OCI-LY1 (cell line): ENCODE measurements around the gene FOXD3.

Experiments
- H2AFZ ChIP-seq: fragments of 200-600 bp; sonication (generic), shearing (Covaris generic); 2 replicates; pipeline ENCODE4 v1.6.0; 2014; ENCODE audit warnings: antibody characterized with exemption, mild to moderate bottlenecking, low read length
- H3F3A ChIP-seq: fragments of 200-600 bp; sonication (generic), shearing (Covaris generic); 2 replicates; pipeline ENCODE4 v1.6.0; 2014; ENCODE audit warnings: mild to moderate bottlenecking, antibody characterized with exemption, low read length, moderate library complexity; ENCODE audit not compliant: insufficient read depth
- H3K27ac ChIP-seq: fragments of 200-600 bp; sonication (generic); 2 replicates; pipeline ENCODE4 v1.5.1; 2014; ENCODE audit warnings: low read length, mixed run types, mild to moderate bottlenecking, low read depth; ENCODE audit not compliant: poor library complexity, severe bottlenecking
- H3K27me3 ChIP-seq: fragments of 200-600 bp; sonication (generic); 2 replicates; pipeline ENCODE4 v1.6.0; 2014; ENCODE audit warnings: antibody characterized with exemption, mild to moderate bottlenecking, low read length, moderate library complexity; ENCODE audit not compliant: insufficient read depth
- H3K36me3 ChIP-seq: fragments of 200-600 bp; sonication (generic); 2 replicates; pipeline ENCODE4 v1.6.1; 2014; ENCODE audit warnings: mild to moderate bottlenecking, antibody characterized with exemption, low read length, moderate library complexity, mixed read lengths; ENCODE audit not compliant: insufficient read depth
- H3K4me1 ChIP-seq: fragments of 200-600 bp; sonication (generic); 2 replicates; pipeline ENCODE4 v1.5.1; 2014; ENCODE audit warnings: mild to moderate bottlenecking, low read length, moderate library complexity; ENCODE audit not compliant: insufficient read depth, severe bottlenecking
- H3K4me2 ChIP-seq: fragments of 200-600 bp; sonication (generic), shearing (Covaris generic); 2 replicates; pipeline ENCODE4 v1.6.1; 2014; ENCODE audit warnings: low read length
- H3K4me3 ChIP-seq: fragments of 200-600 bp; sonication (generic); 2 replicates; pipeline ENCODE4 v1.5.1; 2014; ENCODE audit warnings: low read length, low read depth, mild to moderate bottlenecking, mixed read lengths; ENCODE audit not compliant: poor library complexity, severe bottlenecking
- H3K79me2 ChIP-seq: fragments of 200-600 bp; shearing (Covaris generic); 2 replicates; pipeline ENCODE4 v1.6.1; 2016; ENCODE audit warnings: mixed run types, low read length, mixed read lengths; ENCODE audit not compliant: insufficient read depth
- H3K9ac ChIP-seq: fragments of 200-600 bp; sonication (generic), shearing (Covaris generic); 2 replicates; pipeline ENCODE4 v1.6.1; 2014; ENCODE audit warnings: mild to moderate bottlenecking, low read length, mixed read lengths
- H3K9me2 ChIP-seq: fragments of 200-600 bp; sonication (generic), shearing (Covaris generic); 2 replicates; pipeline ENCODE4 v1.6.1; 2014; ENCODE audit warnings: low read depth, mild to moderate bottlenecking, low read length, mixed read lengths
- H3K9me3 ChIP-seq: fragments of 200-600 bp; shearing (Covaris generic); 2 replicates; pipeline ENCODE4 v1.6.1; 2014; ENCODE audit warnings: low read length, mixed read lengths
- H4K20me1 ChIP-seq: fragments of 200-600 bp; sonication (generic), shearing (Covaris generic); 2 replicates; pipeline ENCODE4 v1.6.0; 2016; ENCODE audit warnings: mild to moderate bottlenecking, low read length; ENCODE audit not compliant: insufficient read depth
- CTCF ChIP-seq: fragments of 200-600 bp; sonication (generic), shearing (Covaris generic); IDR thresholded peaks from 2 replicates; pipeline ENCODE4 v1.5.1; 2017; ENCODE audit warnings: mild to moderate bottlenecking, antibody characterized with exemption, low read length, moderate library complexity, mixed read lengths
- EZH2 ChIP-seq: fragments of 200-600 bp; sonication (generic), shearing (Covaris generic); IDR thresholded peaks from 2 replicates; pipeline ENCODE4 v1.8.0; 2017; ENCODE audit warnings: borderline replicate concordance, mixed run types, mild to moderate bottlenecking, antibody characterized with exemption, low read length, moderate library complexity, mixed read lengths

Gene FOXD3

DNA sequence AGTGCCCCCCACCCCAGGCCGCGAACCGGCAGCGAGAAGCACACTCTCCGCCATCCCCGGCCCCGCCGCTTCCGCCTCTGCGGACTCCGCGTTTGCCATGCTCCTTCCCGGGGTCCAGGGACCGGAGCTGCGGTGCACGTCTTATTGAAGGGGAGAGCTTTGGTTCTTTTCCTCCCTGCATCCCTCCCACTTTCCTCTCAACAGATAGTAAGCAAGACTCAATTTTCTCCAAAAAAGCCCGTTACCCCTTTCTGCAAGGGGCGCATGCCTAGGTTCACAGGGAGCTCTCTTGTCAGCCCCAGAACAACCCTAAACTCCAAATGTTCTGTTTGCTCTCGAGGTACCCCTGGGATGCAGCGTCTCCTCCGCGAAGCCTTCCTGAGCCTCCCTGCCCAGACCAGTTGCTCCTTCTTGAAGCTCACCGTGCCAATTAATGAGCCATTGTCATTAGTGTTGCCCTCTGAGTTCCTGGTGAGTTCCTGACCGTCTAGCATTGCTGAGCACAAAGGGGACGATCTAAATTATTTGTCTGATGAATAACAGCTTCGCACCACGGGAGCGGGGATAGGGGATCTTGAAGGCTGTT, 8.1 kb downstream of the FOXD3 start:
- TF ChIP-seq EZH2 (no peak), CTCF (no peak)
- H3K36me3 ChIP-seq: no peaks in the 10 kb centered on the region
- H3K9ac ChIP-seq: no peak overlapping the region
- no peak overlapping the region for H2AFZ ChIP-seq
- no peaks in the 10 kb centered on the region for H4K20me1 ChIP-seq
- H3K27ac ChIP-seq: no peak overlapping the region
- no peak overlapping the region for H3K4me2 ChIP-seq
- no peaks in the 10 kb centered on the region for H3F3A ChIP-seq
- no peak overlapping the region for H3K4me3 ChIP-seq
- no peaks in the 10 kb centered on the region for H3K9me2 ChIP-seq
- H3K9me3 ChIP-seq: no peaks in the 10 kb centered on the region
- peaks cover 17% of the 10 kb centered on the region for H3K4me1 ChIP-seq
- no peaks in the 10 kb centered on the region for H3K79me2 ChIP-seq
- no peaks in the 10 kb centered on the region for H3K27me3 ChIP-seq

- Histone ChIP-seq H3K4me1 (no peaks in the 10 kb centered on the region), H2AFZ (no peak overlapping the region), H3K9me3 (no peaks in the 10 kb centered on the region), H3K27me3 (no peaks in the 10 kb centered on the region), H3K4me2 (no peak overlapping the region), H3K9me2 (no peaks in the 10 kb centered on the region), H3K4me3 (no peak overlapping the region), H3K9ac (no peak overlapping the region), H3K36me3 (no peaks in the 10 kb centered on the region), H3K79me2 (no peaks in the 10 kb centered on the region), H3K27ac (no peak overlapping the region), H3F3A (no peaks in the 10 kb centered on the region), H4K20me1 (no peaks in the 10 kb centered on the region)
- TF ChIP-seq EZH2 (no peak), CTCF (no peak)
These were observed 20.0 kb downstream of the FOXD3 start for GRCh38 chr1:63342402-63342801.

- Histone ChIP-seq H3K4me1 (no peaks in the 10 kb centered on the region), H3K79me2 (no peaks in the 10 kb centered on the region), H3K9me2 (no peaks in the 10 kb centered on the region), H3K27ac (no peak overlapping the region), H3K36me3 (no peaks in the 10 kb centered on the region), H4K20me1 (no peaks in the 10 kb centered on the region), H2AFZ (no peak overlapping the region), H3K4me3 (no peak overlapping the region), H3K4me2 (no peak overlapping the region), H3K9me3 (no peaks in the 10 kb centered on the region), H3F3A (no peaks in the 10 kb centered on the region), H3K27me3 (no peaks in the 10 kb centered on the region), H3K9ac (no peak overlapping the region)
- TF ChIP-seq EZH2 (no peak), CTCF (no peak)
These were observed 21.6 kb downstream of the FOXD3 start for GRCh38 chr1:63343922-63344321.
